HG03521 (cell line): Measurements from ENCODE around the gene LRRTM1.

ENCODE experiments used
- ATAC-seq: cut with Tn5 transposase; IDR thresholded peaks from one replicate; pipeline ENCODE4 v1.9.1; 2021; ENCODE audit warnings: mild to moderate bottlenecking, moderate library complexity; ENCODE audit not compliant: unreplicated experiment

Gene LRRTM1

GRCh38 chr2:80303006-80303908, 1.3 kb downstream of the LRRTM1 start:
- no peak for ATAC-seq

- no peak for ATAC-seq
These were observed 2.1 kb downstream of the LRRTM1 start for GRCh38 chr2:80302314-80303005.

- ATAC-seq, result no peak
These were observed 2.6 kb downstream of the LRRTM1 start for GRCh38 chr2:80302001-80302313.

- ATAC-seq, result no peak
These were observed 3.6 kb downstream of the LRRTM1 start for GRCh38 chr2:80300954-80301353.

GRCh38 chr2:80300346-80300745, 4.2 kb downstream of the LRRTM1 start:
- ATAC-seq, result no peak

GRCh38 chr2:80299661-80300060, 4.9 kb downstream of the LRRTM1 start:
- ATAC-seq, result no peak

GRCh38 chr2:80298954-80299353, 5.6 kb downstream of the LRRTM1 start:
- no peak for ATAC-seq

- ATAC-seq, result no peak
These were observed 11.5 kb downstream of the LRRTM1 start for GRCh38 chr2:80293039-80293438.

GRCh38 chr2:80292474-80292873, 12.1 kb downstream of the LRRTM1 start:
- ATAC-seq, result no peak

GRCh38 chr2:80291656-80292055, 12.9 kb downstream of the LRRTM1 start:
- no peak for ATAC-seq

GRCh38 chr2:80288576-80288975, 16.0 kb downstream of the LRRTM1 start:
- ATAC-seq, result no peak

GRCh38 chr2:80281049-80281448, 23.5 kb downstream of the LRRTM1 start:
- no peak for ATAC-seq

- no peak for ATAC-seq
These were observed 24.0 kb downstream of the LRRTM1 start for GRCh38 chr2:80280598-80280997.

- no peak for ATAC-seq
These were observed 34.7 kb downstream of the LRRTM1 start for GRCh38 chr2:80269806-80270205.

- ATAC-seq, result no peak
These were observed 38.3 kb downstream of the LRRTM1 start for GRCh38 chr2:80266231-80266630.

- ATAC-seq, result no peak
These were observed 45.3 kb downstream of the LRRTM1 start for GRCh38 chr2:80259292-80259691.

GRCh38 chr2:80258793-80259192, 45.8 kb downstream of the LRRTM1 start:
- ATAC-seq, result no peak

GRCh38 chr2:80258341-80258740, 46.2 kb downstream of the LRRTM1 start:
- ATAC-seq, result no peak

- no peak for ATAC-seq
These were observed 47.1 kb downstream of the LRRTM1 start for GRCh38 chr2:80257450-80257849.

GRCh38 chr2:80256782-80257167, 47.8 kb downstream of the LRRTM1 start:
- no peak for ATAC-seq

- ATAC-seq, result no peak
These were observed 48.4 kb downstream of the LRRTM1 start for GRCh38 chr2:80255918-80256781.
